Loucy (cell line): ENCODE measurements around the gene DMRTC2.

Experiments
- H2AFZ ChIP-seq: fragments of 200-600 bp; sonication (generic); 2 replicates; pipeline ENCODE4 v1.6.0; 2016; ENCODE audit warnings: antibody characterized with exemption, mild to moderate bottlenecking, low read length, moderate library complexity
- H3F3A ChIP-seq: fragments of 200-600 bp; 2 replicates; pipeline ENCODE4 v1.6.0; 2016; ENCODE audit warnings: antibody characterized with exemption, low read depth, mild to moderate bottlenecking
- H3K27me3 ChIP-seq: fragments of 200-600 bp; sonication (generic); 2 replicates; pipeline ENCODE4 v1.6.1; 2014; ENCODE audit warnings: low read length, mild to moderate bottlenecking; ENCODE audit not compliant: insufficient read depth, poor library complexity, severe bottlenecking
- H3K36me3 ChIP-seq: fragments of 200-600 bp; sonication (generic); 2 replicates; pipeline ENCODE4 v1.6.1; 2016; ENCODE audit warnings: low read length; ENCODE audit not compliant: insufficient read depth
- H3K4me1 ChIP-seq: fragments of 200-600 bp; sonication (generic); 2 replicates; pipeline ENCODE4 v1.5.1; 2014; ENCODE audit warnings: low read length, mild to moderate bottlenecking; ENCODE audit not compliant: insufficient read depth, poor library complexity, severe bottlenecking
- H3K4me2 ChIP-seq: fragments of 200-600 bp; sonication (generic); 2 replicates; pipeline ENCODE4 v1.6.0; 2014; ENCODE audit warnings: antibody characterized with exemption, low read length, low read depth, mild to moderate bottlenecking; ENCODE audit not compliant: poor library complexity, severe bottlenecking
- H3K4me3 ChIP-seq: fragments of 200-600 bp; sonication (generic); 2 replicates; pipeline ENCODE4 v1.5.1; 2014; ENCODE audit warnings: low read length, mild to moderate bottlenecking, mixed read lengths; ENCODE audit not compliant: poor library complexity, severe bottlenecking
- H3K79me2 ChIP-seq: fragments of 200-600 bp; sonication (generic); 2 replicates; pipeline ENCODE4 v1.6.1; 2014; ENCODE audit warnings: low read length; ENCODE audit not compliant: insufficient read depth
- H3K9ac ChIP-seq: fragments of 200-600 bp; sonication (generic); 2 replicates; pipeline ENCODE4 v1.6.0; 2014; ENCODE audit warnings: mild to moderate bottlenecking, low read depth, low read length, moderate library complexity; ENCODE audit not compliant: poor library complexity, severe bottlenecking
- H3K9me2 ChIP-seq: fragments of 200-600 bp; sonication (generic); replicated peaks from 2 replicates; pipeline ENCODE4 v1.6.1; 2016; ENCODE audit warnings: low read depth, low read length, mixed read lengths
- H3K9me3 ChIP-seq: fragments of 200-600 bp; sonication (generic); 2 replicates; pipeline ENCODE4 v1.6.1; 2014; ENCODE audit warnings: mild to moderate bottlenecking, antibody characterized with exemption, low read length, low read depth; ENCODE audit not compliant: insufficient read depth
- H4K20me1 ChIP-seq: fragments of 200-600 bp; sonication (generic); 2 replicates; pipeline ENCODE4 v1.6.0; 2014; ENCODE audit warnings: antibody characterized with exemption, low read length, mild to moderate bottlenecking; ENCODE audit not compliant: insufficient read depth, poor library complexity, severe bottlenecking
- EZH2phosphoT487 ChIP-seq: fragments of 200-600 bp; IDR thresholded peaks from 2 replicates; pipeline ENCODE4 v1.6.1; 2018; ENCODE audit warnings: antibody characterized with exemption, mild to moderate bottlenecking, moderate library complexity, borderline replicate concordance
- TF ChIP-seq, protein P1 (sequence below): fragments of 200-600 bp; sonication (generic); conservative IDR thresholded peaks from 2 replicates; pipeline ENCODE4 v1.5.1; 2014; ENCODE audit warnings: mild to moderate bottlenecking, antibody characterized with exemption, low read length

Gene DMRTC2

GRCh38 chr19:41847351-41848105 lies 2.7 kb downstream of the DMRTC2 start:
- no peaks in the 10 kb centered on the region for H3K4me1 ChIP-seq
- H2AFZ ChIP-seq: no peak overlapping the region
- H3F3A ChIP-seq: no peaks in the 10 kb centered on the region
- H4K20me1 ChIP-seq: no peaks in the 10 kb centered on the region
- no peak for TF ChIP-seq EZH2phosphoT487
- TF ChIP-seq, protein P1, sequence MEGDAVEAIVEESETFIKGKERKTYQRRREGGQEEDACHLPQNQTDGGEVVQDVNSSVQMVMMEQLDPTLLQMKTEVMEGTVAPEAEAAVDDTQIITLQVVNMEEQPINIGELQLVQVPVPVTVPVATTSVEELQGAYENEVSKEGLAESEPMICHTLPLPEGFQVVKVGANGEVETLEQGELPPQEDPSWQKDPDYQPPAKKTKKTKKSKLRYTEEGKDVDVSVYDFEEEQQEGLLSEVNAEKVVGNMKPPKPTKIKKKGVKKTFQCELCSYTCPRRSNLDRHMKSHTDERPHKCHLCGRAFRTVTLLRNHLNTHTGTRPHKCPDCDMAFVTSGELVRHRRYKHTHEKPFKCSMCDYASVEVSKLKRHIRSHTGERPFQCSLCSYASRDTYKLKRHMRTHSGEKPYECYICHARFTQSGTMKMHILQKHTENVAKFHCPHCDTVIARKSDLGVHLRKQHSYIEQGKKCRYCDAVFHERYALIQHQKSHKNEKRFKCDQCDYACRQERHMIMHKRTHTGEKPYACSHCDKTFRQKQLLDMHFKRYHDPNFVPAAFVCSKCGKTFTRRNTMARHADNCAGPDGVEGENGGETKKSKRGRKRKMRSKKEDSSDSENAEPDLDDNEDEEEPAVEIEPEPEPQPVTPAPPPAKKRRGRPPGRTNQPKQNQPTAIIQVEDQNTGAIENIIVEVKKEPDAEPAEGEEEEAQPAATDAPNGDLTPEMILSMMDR: no peak
- no peaks in the 10 kb centered on the region for H3K27me3 ChIP-seq
- no peaks in the 10 kb centered on the region for H3K36me3 ChIP-seq
- H3K9me2 ChIP-seq: no peaks in the 10 kb centered on the region
- H3K4me3 ChIP-seq: no peak overlapping the region
- H3K9me3 ChIP-seq: no peaks in the 10 kb centered on the region
- H3K79me2 ChIP-seq: no peaks in the 10 kb centered on the region
- H3K9ac ChIP-seq: no peak overlapping the region
- no peak overlapping the region for H3K4me2 ChIP-seq

DNA sequence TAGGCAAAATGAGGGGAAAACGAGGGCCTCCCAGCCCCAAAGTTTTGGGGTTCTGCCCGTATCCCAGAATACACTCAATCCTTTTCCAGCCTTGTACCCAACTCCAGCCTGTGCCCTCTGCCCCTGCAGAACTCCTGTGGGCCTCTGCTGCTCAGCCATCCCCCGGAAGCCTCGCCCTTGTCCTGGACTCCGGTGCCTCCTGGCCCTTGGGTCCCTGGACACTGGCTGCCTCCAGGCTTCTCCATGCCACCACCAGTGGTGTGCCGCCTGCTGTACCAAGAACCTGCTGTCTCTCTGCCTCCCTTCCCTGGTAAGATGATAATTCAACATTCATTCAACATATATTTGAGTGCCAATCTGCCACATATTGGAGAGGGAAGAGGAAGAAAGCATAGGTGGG lies 3.8 kb downstream of the DMRTC2 start:
- H3K27me3 ChIP-seq: no peaks in the 10 kb centered on the region
- no peaks in the 10 kb centered on the region for H3K4me1 ChIP-seq
- H3K36me3 ChIP-seq: no peaks in the 10 kb centered on the region
- no peak overlapping the region for H2AFZ ChIP-seq
- H3K9me3 ChIP-seq: no peaks in the 10 kb centered on the region
- H3K4me2 ChIP-seq: no peak overlapping the region
- no peaks in the 10 kb centered on the region for H3K9me2 ChIP-seq
- no peaks in the 10 kb centered on the region for H4K20me1 ChIP-seq
- no peak overlapping the region for H3K9ac ChIP-seq
- no peak overlapping the region for H3K4me3 ChIP-seq
- no peaks in the 10 kb centered on the region for H3F3A ChIP-seq
- TF ChIP-seq, protein P1: no peak
- no peak for TF ChIP-seq EZH2phosphoT487
- H3K79me2 ChIP-seq: no peaks in the 10 kb centered on the region

DNA sequence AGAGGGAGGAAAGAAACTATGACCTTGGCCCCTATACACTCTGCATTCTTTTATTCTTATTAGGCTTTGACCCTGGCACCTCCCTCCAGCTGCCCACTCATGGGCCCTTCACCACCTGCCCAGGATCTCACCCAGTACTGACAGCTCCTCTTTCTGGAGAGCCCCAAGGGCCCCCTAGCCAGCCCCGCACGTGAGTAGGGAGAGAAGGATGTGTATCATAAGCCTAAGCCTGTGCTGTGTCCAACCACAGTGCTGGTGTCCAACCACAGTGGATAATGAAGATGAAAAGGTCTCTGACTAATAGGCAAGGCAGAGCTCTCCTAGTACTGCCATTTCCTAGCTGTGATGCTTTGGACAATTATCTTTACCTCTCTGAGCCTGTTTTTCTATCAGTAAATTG lies 4.2 kb downstream of the DMRTC2 start:
- Histone ChIP-seq H4K20me1 (no peaks in the 10 kb centered on the region), H3K9ac (no peak overlapping the region), H3K9me3 (no peaks in the 10 kb centered on the region), H3K27me3 (no peaks in the 10 kb centered on the region), H3K4me3 (no peak overlapping the region), H3K4me1 (no peaks in the 10 kb centered on the region), H3K9me2 (no peaks in the 10 kb centered on the region), H2AFZ (no peak overlapping the region), H3F3A (no peaks in the 10 kb centered on the region), H3K4me2 (no peak overlapping the region), H3K36me3 (no peaks in the 10 kb centered on the region), H3K79me2 (no peaks in the 10 kb centered on the region)
- TF ChIP-seq, protein P1: no peak
- TF ChIP-seq EZH2phosphoT487: no peak
